K562 (cell line): ENCODE data around the gene CDH8. TPM values are rescaled to one million over a fixed set of nuclear protein-coding genes. Genes with fewer than 3 reads are reported as not detected.

ENCODE experiments used
- ATAC-seq: fragments of 200-7000 bp; cut with Tn5 transposase; 3 replicates; pipeline ENCODE4 v1.9.1; 2020; ENCODE audit warnings: moderate library complexity
- BruUV-seq: library from RNA; stranded (reverse); fragments of 400-500 nt; replicated peaks from 2 replicates; lab custom pipeline; 2021; lab: Mats Ljungman, UMichigan
- CTCF ChIA-PET: fragments of 300-600 bp; formaldehyde crosslinking; extraction: SDS; loops from one replicate; lab custom pipeline; 2021; ENCODE audit warnings: low intra/inter-chr PET ratio; lab: Yijun Ruan, JAX
- POLR2A ChIA-PET: fragments of 300-600, 350-650 bp; sonication (Branson Sonifier 250); formaldehyde crosslinking; extraction: SDS; loops from one replicate; lab custom pipeline; 2021; ENCODE audit warnings: antibody characterized with exemption, inconsistent platforms; lab: Yijun Ruan, JAX
- DNase-seq, 4 experiments: peaks; one replicate each; pipeline versions ENCODE4 v3.0.0 to v3.0.0-alpha.2; 2011 to 2018; ENCODE audit warnings: low spot score in 3 of 4, mixed read lengths in 3 of 4; ENCODE audit errors: extremely low read depth in 1 of 4
- FAIRE-seq: peaks from 2 replicates; lab custom pipeline; 2011; peaks lifted over from hg19 to GRCh38; lab: Jason Lieb, UNC
- H2AFZ ChIP-seq: 2 replicates; pipeline ENCODE4 v1.6.0; 2011; ENCODE audit warnings: low read depth, low read length, control low read depth, inconsistent platforms
- H3K27ac ChIP-seq: fragments of 200-600 bp; 3 replicates; pipeline ENCODE4 v1.8.0; 2011; ENCODE audit warnings: low read depth, mild to moderate bottlenecking, control low read depth, inconsistent platforms, low read length, moderate library complexity, mixed read lengths; ENCODE audit errors: extremely low read depth
- H3K27me3 ChIP-seq, 2 experiments: fragments of 300-600 bp in 1 of 2; 2 replicates in 1 of 2; 3 replicates in 1 of 2; pipeline versions ENCODE4 v1.6.0 to v1.8.0; 2011; ENCODE audit warnings: inconsistent platforms in 2 of 2, low read length in 2 of 2, mild to moderate bottlenecking in 1 of 2, mixed read lengths in 1 of 2, moderate library complexity in 1 of 2; ENCODE audit not compliant: control insufficient read depth in 2 of 2, insufficient read depth in 2 of 2
- H3K36me3 ChIP-seq: fragments of 300-600 bp; 3 replicates; pipeline ENCODE4 v1.8.0; 2011; ENCODE audit warnings: mild to moderate bottlenecking, low read length, inconsistent platforms; ENCODE audit not compliant: control insufficient read depth, insufficient read depth
- H3K4me1 ChIP-seq, 2 experiments: fragments of 200-600 bp in 1 of 2; replicated peaks in 1 of 2; 2 replicates in 1 of 2; 3 replicates in 1 of 2; pipeline versions ENCODE4 v1.5.1 to v1.8.0; 2011; ENCODE audit warnings: inconsistent platforms in 2 of 2, low read length in 2 of 2, mild to moderate bottlenecking in 1 of 2, mixed read lengths in 1 of 2, moderate library complexity in 1 of 2; ENCODE audit not compliant: control insufficient read depth in 2 of 2, insufficient read depth in 2 of 2
- H3K4me2 ChIP-seq: 2 replicates; pipeline ENCODE4 v1.6.1; 2011; ENCODE audit warnings: low read length, control low read depth, inconsistent platforms, mixed read lengths; ENCODE audit not compliant: insufficient read depth
- H3K4me3 ChIP-seq: fragments of 200-600 bp; sonication (generic), shearing (Covaris generic); 2 replicates; pipeline ENCODE4 v1.5.1; 2016; ENCODE audit warnings: control low read depth, inconsistent platforms
- H3K79me2 ChIP-seq: fragments of 200-600 bp; 3 replicates; pipeline ENCODE4 v1.8.0; 2011; ENCODE audit warnings: low read length, inconsistent platforms; ENCODE audit not compliant: control insufficient read depth, insufficient read depth
- H3K9ac ChIP-seq, 2 experiments: 2 replicates each; pipeline versions ENCODE4 v1.6.0 to v1.6.1; 2011; ENCODE audit warnings: low read depth in 2 of 2, low read length in 2 of 2, control low read depth in 1 of 2, inconsistent platforms in 1 of 2, mild to moderate bottlenecking in 1 of 2, mixed read lengths in 1 of 2; ENCODE audit not compliant: insufficient read depth in 1 of 2
- H3K9me1 ChIP-seq: one replicate; pipeline ENCODE4 v1.6.0; 2011; ENCODE audit warnings: inconsistent platforms, mild to moderate bottlenecking, low read length, moderate library complexity; ENCODE audit not compliant: control insufficient read depth, insufficient read depth
- H3K9me3 ChIP-seq: replicated peaks from 2 replicates; pipeline ENCODE4 v1.5.1; 2011; ENCODE audit warnings: low read depth, low read length, inconsistent platforms; ENCODE audit not compliant: control insufficient read depth, insufficient read depth
- H4K20me1 ChIP-seq: replicated peaks from 2 replicates; pipeline ENCODE4 v1.6.1; 2011; ENCODE audit warnings: low read length, inconsistent platforms, mixed read lengths; ENCODE audit not compliant: control insufficient read depth, insufficient read depth
- FOXO4 ChIP-seq: fragments of 450-650 bp; formaldehyde crosslinking; IDR thresholded peaks from 2 replicates; pipeline ENCODE4 v1.4.0; 2020; ENCODE audit warnings: mild to moderate bottlenecking, moderate library complexity
- MEF2A ChIP-seq: IDR thresholded peaks from 2 replicates; pipeline ENCODE4 v1.6.1; 2011; ENCODE audit warnings: low read depth, mild to moderate bottlenecking, low read length, moderate library complexity; ENCODE audit not compliant: control insufficient read depth
- RNF219 ChIP-seq: fragments of 250-450 bp; sonication (Bioruptor Pico); IDR thresholded peaks from 2 replicates; pipeline ENCODE4 v1.5.0; 2022; ENCODE audit warnings: mild to moderate bottlenecking
- ZNF551 ChIP-seq: fragments of 250-450 bp; sonication (Bioruptor Pico); IDR thresholded peaks from 2 replicates; pipeline ENCODE4 v1.5.0; 2021; ENCODE audit warnings: mild to moderate bottlenecking, moderate library complexity
- WGBS: fragments of 100-300 bp; shearing (Covaris generic); methylation state at CpG from one replicate; pipeline ENCODE4 v1.1.6; 2016; ENCODE audit warnings: low coverage, mixed read lengths; ENCODE audit not compliant: insufficient coverage; ENCODE audit errors: missing lambda C conversion rate; 5-methylcytosine and 5-hydroxymethylcytosine counted together
- in situ Hi-C: fragments of 300-500 bp; cut with MboI; formaldehyde crosslinking; loops from 4 replicates; pipeline ENCODE4 v1.15.0; 2018; ENCODE audit warnings: inconsistent platforms, mixed read lengths
- intact Hi-C: fragments of 100-400 bp; cut with micrococcal nuclease; formaldehyde crosslinking; loops from 2 replicates; pipeline ENCODE4 v1.14.2; 2022
- polyA plus RNA-seq, 8 experiments: library from polyadenylated mRNA; depleted of rRNA in 4 of 8; stranded (reverse) in 5 of 8; unstranded in 3 of 8; fragments of >200 nt; fragmentation: Nextera tagmentation in 2 of 8; fragmentation: Illumina TruSeq in 1 of 8; extraction: Ambion mirVana in 2 of 8; extraction: Trizol in 1 of 8; gene quantifications; 2 replicates each; pipeline versions ENCODE4 v1.2.1 to v1.2.3, GENCODE V29; 2011 to 2014; ENCODE audit warnings: inconsistent platforms in 1 of 8, missing spikeins in 1 of 8
- total RNA-seq, 7 experiments: library from RNA; depleted of rRNA in 6 of 7; stranded (reverse); fragments of >200 nt in 6 of 7; fragmentation: Illumina TruSeq in 2 of 7; extraction: Trizol in 2 of 7; gene quantifications; 2 replicates each; pipeline versions ENCODE4 v1.2.1 to v1.2.3, GENCODE V29; 2011 to 2021; ENCODE audit warnings: low replicate concordance in 1 of 7

Gene CDH8
- total and polyA plus RNA-seq, 9 of the 15 experiments (the other 6 are each of a cell fraction or from before 2014, with no cell fraction given) = 0.22 to 1.4 (median 0.42) TPM; not detected in 4

GRCh38 chr16:61892531-61892930 is 143.7 kb downstream of the CDH8 start:
- ChIA-PET POLR2A (no interaction called here), CTCF (no interaction called here)
- H3K9ac ChIP-seq = no peak overlapping the region
- in situ Hi-C loops (no loop called here), intact Hi-C loops (no loop called here)
- no peak overlapping the region for H2AFZ ChIP-seq
- ATAC-seq (no peak), FAIRE-seq (no peak), DNase-seq (no peak)
- no peak overlapping the region for H3K4me3 ChIP-seq
- H3K4me2 ChIP-seq = no peak overlapping the region
- H3K27me3 ChIP-seq = no peaks in the 10 kb centered on the region
- no peaks in the 10 kb centered on the region for H3K4me1 ChIP-seq
- 0% methylated on average over 2 of the region's 2 CpGs for WGBS
- no peaks in the 10 kb centered on the region for H3K9me1 ChIP-seq
- TF ChIP-seq MEF2A (no peak), ZNF551 (CRISPR knock-in tag) (no peak), RNF219 (no peak), FOXO4 (CRISPR knock-in tag) (no peak)
- no peaks in the 10 kb centered on the region for H3K36me3 ChIP-seq
- no TSS peak for BruUV-seq
- H3K27ac ChIP-seq = no peak overlapping the region
- H4K20me1 ChIP-seq = no peaks in the 10 kb centered on the region
- H3K9me3 ChIP-seq = no peaks in the 10 kb centered on the region
- H3K79me2 ChIP-seq = no peaks in the 10 kb centered on the region
